HG03521 (cell line): ENCODE data around the gene SPTBN1.

Experiments
- ATAC-seq: cut with Tn5 transposase; IDR thresholded peaks from one replicate; pipeline ENCODE4 v1.9.1; 2021; ENCODE audit warnings: mild to moderate bottlenecking, moderate library complexity; ENCODE audit not compliant: unreplicated experiment

SPTBN1 gene

DNA sequence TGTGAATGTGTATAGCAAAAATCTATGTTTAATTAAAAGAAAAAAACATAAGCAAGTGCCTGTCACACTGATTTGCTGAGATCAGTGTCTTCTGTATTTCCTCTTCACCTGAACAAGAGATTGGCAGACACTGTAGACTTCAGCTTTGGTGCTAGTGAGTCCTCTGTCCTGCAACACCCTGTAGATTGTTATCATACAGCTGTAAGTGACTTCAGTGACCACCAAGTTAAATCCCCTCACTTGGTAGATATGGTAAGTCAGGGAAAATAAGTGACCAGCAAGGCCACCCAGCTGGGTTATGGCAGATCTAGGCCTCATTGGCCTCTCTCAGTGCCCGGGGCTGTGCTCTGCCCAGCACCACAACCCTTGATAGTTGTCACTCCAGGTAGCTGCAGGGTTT is 147.7 kb downstream of the SPTBN1 start:
- ATAC-seq = no peak

GRCh38 chr2:54604871-54605270 is 148.7 kb downstream of the SPTBN1 start:
- ATAC-seq = no peak

- ATAC-seq = no peak
Measured at GRCh38 chr2:54605836-54606235, 149.7 kb downstream of the SPTBN1 start.

DNA sequence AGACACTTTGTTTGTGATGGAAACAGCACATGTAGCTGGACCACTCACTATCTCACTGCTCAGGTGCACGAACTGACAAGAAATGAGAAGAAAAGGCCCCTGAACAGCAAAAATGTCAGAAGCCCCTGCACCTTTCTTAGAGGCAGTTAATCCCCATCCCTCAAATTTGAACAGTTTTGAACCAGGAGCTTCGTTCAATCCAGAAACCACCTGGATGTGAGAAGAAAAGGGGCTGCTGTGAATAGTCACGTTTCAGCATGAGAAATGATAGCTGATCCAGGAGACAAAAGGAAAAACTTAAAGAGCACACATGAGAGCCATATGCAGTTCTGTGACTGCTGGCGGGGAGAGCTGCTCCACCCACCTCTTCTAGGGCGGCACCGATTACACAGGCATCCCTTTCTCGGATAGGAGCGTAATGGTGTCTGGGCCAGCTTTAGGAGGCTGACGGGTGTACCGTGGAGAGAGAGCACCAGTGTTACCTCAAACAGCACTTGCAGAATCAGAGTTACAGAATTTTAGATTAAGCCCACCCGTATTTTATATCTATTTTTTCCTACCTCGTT is 150.3 kb downstream of the SPTBN1 start:
- ATAC-seq = no peak

GRCh38 chr2:54608224-54608623 is 152.1 kb downstream of the SPTBN1 start:
- no peak for ATAC-seq

DNA sequence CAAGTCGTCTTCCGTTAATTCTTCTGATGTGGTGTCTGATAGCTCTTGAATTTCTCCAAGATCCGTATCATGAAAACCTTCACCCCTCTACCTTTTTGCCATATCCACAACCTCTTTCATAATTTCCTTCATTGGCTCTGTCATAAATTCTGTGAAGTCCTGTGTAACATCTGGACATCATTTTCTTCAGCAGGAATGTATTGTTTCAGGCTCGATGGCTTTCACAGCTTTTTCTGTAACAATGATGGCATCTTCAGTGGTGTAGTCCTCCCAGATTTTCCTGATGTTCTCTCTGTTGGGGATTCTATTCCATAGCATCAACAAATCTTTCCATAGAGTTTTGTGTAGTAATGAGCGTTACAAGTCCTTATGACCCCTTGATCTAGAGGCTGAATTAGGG is 153.1 kb downstream of the SPTBN1 start:
- ATAC-seq = no peak

DNA sequence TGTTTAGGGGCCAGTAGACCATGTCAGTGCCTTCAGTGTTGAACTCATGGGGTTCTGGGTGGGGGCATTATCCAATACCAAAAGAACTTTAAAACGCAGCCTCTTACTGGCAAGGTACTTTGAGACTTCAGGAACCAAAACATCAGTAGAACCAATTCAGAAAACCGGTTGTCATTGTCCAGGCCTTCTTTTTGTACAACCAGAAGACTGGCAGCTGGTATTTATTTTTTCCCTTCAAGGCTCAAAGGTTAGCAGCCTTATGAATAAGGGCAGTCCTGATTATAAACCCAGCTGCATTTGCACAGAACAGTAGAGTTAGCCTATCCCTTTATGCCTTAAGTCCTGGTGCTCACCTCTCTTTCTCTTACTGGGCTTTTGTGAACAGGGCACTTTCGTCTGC is 153.5 kb downstream of the SPTBN1 start:
- no peak for ATAC-seq

DNA sequence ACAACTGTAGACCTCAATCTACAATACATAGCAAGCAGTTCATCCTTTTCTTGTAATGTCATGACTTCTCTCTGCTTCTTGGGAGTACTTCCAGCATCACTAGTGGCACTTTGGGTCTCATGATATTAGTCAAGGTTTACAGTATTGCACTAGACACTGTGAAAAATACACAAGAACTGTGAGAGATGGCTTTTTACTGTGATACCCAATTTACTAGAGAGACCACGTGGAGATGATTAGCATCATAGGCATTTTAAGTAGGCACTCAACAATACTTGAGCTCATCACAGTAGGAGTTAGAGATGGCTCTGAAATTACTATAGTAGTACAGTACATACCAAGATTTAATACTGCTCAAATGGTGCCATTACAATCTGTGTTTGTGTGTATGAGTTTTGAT is 154.6 kb downstream of the SPTBN1 start:
- ATAC-seq = no peak

DNA sequence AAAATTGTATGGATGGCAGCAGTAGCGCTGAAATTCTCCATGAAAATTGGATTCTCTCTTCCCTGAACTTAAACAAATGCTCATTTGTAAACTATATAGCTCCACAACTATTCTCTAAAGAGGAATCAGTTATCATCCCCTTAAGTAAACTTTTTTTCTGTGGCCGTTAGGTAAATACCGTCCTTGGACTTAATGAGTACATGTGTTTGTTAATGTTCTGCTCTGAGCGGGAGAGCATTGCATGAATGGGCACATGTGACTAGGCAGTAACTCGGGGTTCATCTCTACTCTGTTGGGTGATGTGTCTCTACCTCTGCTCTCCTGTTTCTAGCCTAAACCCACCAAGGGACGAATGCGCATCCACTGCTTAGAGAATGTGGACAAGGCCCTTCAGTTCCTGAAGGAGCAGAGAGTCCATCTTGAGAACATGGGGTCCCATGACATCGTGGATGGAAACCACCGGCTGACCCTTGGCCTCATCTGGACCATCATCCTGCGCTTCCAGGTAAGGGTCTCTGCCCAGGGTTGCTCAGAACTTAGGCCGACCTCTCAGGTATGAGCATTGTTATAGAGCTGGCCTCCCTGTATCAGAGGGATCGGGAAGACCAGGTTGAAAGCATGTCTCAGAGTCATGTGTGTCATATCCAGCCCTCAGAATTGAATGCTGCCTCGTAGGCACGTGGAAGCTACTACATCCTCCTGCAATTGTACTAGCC is 155.9 kb downstream of the SPTBN1 start:
- no peak for ATAC-seq

GRCh38 chr2:54613386-54613785 is 157.3 kb downstream of the SPTBN1 start:
- ATAC-seq = no peak

DNA sequence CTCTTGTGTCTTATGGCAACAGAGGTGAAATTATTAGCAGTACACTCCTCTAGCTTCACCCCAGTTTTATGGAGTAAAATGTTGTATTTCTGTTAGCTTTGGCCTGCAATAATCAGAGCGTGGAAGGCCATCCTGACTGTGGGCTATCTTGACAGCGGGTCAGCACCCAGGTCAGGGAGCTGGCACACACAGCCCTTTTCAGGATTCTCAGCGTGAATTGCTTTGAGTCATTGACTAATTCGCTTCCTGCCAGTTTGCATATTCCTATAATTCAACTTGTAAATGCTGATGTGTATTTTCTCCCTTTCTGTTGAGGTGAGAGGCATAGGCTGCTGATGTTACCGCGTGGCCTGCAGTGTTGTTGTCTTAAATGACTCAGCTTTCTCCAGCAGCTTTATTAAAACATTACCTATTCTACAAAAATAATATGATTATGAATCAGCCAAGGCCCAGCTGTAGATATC is 157.7 kb downstream of the SPTBN1 start:
- ATAC-seq = no peak

GRCh38 chr2:54614819-54615218 is 158.7 kb downstream of the SPTBN1 start:
- ATAC-seq = no peak

DNA sequence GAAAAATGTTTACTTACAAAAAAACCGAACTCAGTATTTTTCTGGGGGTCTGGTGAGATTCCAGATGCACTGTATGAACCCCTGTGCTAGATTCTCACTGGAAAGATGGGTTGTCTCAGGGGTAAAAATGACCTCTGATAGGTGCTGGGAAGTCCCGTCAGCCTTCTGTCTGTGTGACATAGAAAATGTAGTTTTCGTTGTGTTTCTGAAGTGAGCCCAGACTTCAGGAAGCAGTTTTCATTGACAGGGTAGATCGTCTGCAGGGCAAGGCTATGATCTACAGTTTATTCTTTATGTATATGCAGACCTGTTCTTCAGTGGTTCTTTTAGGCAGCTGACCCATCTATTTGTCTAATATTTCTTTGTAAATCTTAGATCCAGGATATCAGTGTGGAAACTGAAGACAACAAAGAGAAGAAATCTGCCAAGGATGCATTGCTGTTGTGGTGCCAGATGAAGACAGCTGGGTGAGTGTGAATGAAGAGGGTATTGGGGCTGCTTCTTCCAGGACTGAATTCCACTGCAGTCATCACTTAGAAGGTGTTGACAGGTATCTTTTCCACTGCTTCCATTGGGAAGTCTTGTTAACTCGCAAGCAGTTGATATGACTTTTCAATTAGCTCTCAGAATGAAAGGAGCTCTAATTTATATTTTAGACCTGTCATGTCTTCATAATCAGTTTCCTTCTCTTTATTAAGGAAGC is 159.9 kb downstream of the SPTBN1 start:
- ATAC-seq = no peak

- no peak for ATAC-seq
Measured at GRCh38 chr2:54617409-54617808, 161.3 kb downstream of the SPTBN1 start.

DNA sequence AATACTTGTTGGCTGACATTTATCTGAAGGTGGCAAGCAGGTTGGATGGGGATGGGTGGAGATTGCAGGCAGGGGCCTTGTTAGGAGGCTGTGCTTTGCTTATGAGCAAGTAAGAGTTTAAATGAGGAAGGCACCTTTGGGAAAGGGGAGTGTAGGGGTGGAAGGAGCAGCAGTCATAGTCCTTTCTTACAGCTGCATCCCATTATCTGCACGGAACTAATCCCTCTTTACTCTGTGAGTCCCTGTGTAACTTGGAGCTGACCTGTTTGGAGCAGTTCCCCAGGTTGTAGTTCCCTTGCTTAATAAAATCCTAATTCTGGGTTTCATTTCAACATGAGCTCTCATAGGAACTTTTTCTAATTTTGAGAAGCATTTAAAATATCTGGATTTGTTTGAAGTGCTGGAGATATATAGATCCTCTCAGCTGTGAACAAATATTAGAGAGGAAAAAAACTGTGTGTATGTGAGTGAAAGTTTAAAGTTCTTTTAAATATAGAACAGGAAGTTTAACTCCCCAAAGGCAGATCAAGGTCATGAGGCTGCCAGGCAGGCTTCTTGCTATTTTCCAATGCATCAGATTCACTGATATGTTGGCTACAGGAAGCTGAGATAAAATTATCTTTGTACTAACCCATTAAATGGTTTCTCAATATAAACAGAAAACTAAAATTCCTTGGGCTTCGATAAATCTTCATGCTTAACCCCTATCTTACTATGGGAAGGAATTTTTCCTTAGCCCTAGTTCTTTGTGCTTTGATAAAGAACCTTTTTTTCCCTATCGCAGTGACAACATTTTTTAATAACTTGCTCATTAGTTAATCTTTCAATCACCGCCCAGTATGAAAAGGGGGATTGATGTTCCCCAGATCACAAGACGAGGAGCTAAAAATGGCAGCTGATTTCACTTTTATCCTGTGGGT is 162.8 kb downstream of the SPTBN1 start:
- no peak for ATAC-seq

DNA sequence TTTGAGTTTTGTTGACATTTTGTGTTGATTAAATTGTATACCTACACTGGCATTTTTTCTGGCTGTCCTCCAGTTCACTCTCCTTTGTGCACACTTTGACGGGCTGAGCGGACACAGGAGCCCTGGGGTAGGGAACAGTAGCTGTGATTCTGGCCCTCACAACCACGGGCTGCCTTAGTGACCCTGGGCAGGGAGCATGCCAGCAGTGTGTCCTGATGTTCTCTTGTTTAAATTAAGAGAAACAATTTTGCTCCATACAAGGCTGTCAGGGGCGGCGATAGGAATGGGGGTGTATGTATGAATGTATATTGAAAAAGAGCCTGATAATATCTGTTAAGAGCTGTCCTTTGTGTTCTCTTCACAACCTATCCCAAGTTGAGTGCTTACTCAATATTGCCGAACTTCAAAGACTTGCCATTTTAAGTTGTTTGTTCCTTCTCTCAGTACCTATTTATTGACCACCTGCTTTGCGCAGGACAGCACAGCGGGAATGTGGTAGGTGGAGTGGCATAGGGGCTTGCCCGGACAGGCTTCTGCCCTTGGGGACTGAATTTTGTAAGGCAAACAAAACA is 163.6 kb downstream of the SPTBN1 start:
- no peak for ATAC-seq

GRCh38 chr2:54620948-54621347 is 164.8 kb downstream of the SPTBN1 start:
- ATAC-seq = no peak

GRCh38 chr2:54624591-54625071 is 168.5 kb downstream of the SPTBN1 start:
- no peak for ATAC-seq

DNA sequence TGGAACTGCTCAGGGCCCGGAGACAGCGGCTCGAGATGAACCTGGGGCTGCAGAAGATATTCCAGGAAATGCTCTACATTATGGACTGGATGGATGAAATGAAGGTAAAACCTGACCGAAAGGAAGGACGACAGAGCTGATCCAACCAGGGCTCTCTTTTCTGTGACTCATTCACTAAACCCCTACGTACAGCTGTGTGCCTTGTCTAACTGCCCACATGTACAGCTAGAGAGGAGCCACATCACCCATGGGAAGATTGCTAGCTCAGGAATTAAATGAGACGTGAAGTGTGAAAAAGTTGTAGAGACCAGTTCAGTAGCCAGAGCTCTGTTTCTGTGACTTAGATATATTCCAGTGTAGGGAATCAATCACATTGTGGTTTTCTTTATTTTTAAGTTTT is 170.0 kb downstream of the SPTBN1 start:
- ATAC-seq = no peak

GRCh38 chr2:54626884-54627283 is 170.8 kb downstream of the SPTBN1 start:
- no peak for ATAC-seq

- no peak for ATAC-seq
Measured at GRCh38 chr2:54627973-54628372, 171.8 kb downstream of the SPTBN1 start.
